Measurements from ENCODE around the gene CHTF18.

CHTF18 gene

GRCh38 chr16:760545-761343 is 27.7 kb upstream of the CHTF18 start, which contains the start of gene MSLN:
TSS of gene MSLN (plus strand) at chr16:760734. CDS start at chr16:762681, 1,947 bp downstream.
- DNase-seq (ENCODE audit: low spot score) = no peak

- DNase-seq (ENCODE audit: low spot score) = no peak
Observed at GRCh38 chr16:761625-762513, 26.6 kb upstream of the CHTF18 start.

- no peak for DNase-seq (ENCODE audit: low spot score)
Observed at GRCh38 chr16:762595-763268, 25.7 kb upstream of the CHTF18 start.

- DNase-seq (ENCODE audit: low spot score) = no peak
Observed at GRCh38 chr16:763369-764183, 24.8 kb upstream of the CHTF18 start.

- DNase-seq (ENCODE audit: low spot score) = no peak
Observed at GRCh38 chr16:764184-764750, 24.2 kb upstream of the CHTF18 start.

- no peak for DNase-seq (ENCODE audit: low spot score)
Observed at GRCh38 chr16:764848-765487, 23.5 kb upstream of the CHTF18 start.

- DNase-seq (ENCODE audit: low spot score) = no peak
Observed at GRCh38 chr16:765488-765865, 22.9 kb upstream of the CHTF18 start.

GRCh38 chr16:766008-766819 is 22.2 kb upstream of the CHTF18 start:
- DNase-seq (ENCODE audit: low spot score) = no peak

GRCh38 chr16:766820-767640 is 21.4 kb upstream of the CHTF18 start:
- no peak for DNase-seq (ENCODE audit: low spot score)

GRCh38 chr16:767743-768235 is 20.6 kb upstream of the CHTF18 start:
- DNase-seq (ENCODE audit: low spot score) = no peak

GRCh38 chr16:768428-768827 is 20.0 kb upstream of the CHTF18 start:
- no peak for DNase-seq (ENCODE audit: low spot score)

GRCh38 chr16:769184-769784 is 19.1 kb upstream of the CHTF18 start:
- no peak for DNase-seq (ENCODE audit: low spot score)

- DNase-seq (ENCODE audit: low spot score) = no peak
Observed at GRCh38 chr16:769934-770333, 18.5 kb upstream of the CHTF18 start.

- no peak for DNase-seq (ENCODE audit: low spot score)
Observed at GRCh38 chr16:770411-770810, 18.0 kb upstream of the CHTF18 start.

GRCh38 chr16:772959-773358 is 15.5 kb upstream of the CHTF18 start:
- DNase-seq (ENCODE audit: low spot score) = no peak

GRCh38 chr16:774086-775001 is 14.1 kb upstream of the CHTF18 start:
- DNase-seq (ENCODE audit: low spot score) = no peak

GRCh38 chr16:775236-775796 is 13.1 kb upstream of the CHTF18 start:
- DNase-seq (ENCODE audit: low spot score) = no peak
